NCI-H226 (cell line): ENCODE results near the gene CYTL1.
A peak's percentile ranks its signal among the peaks of the same experiment; 100 is the strongest.
"Not testable (repeated sequence)": the region's sequence is repeated elsewhere in the genome, so short reads cannot be mapped to it uniquely, and the experiment has no call there.

Experiments
- DNase-seq: peaks from one replicate; pipeline ENCODE4 v3.0.0-alpha.2; 2015

CYTL1 gene

GRCh38 chr4:5019274-5019673 lies at the start of gene CYTL1:
TSS of gene CYTL1 (minus strand) at chr4:5019458. CDS start at chr4:5019445, 13 bp downstream.
- no peak for DNase-seq

- no peak for DNase-seq
Measured at GRCh38 chr4:5067908-5068307, 48.6 kb upstream of the CYTL1 start.

- not testable (repeated sequence) for DNase-seq
Measured at GRCh38 chr4:5066968-5067367, 47.7 kb upstream of the CYTL1 start.

- DNase-seq = no peak
Measured at GRCh38 chr4:5066101-5066500, 46.8 kb upstream of the CYTL1 start.

GRCh38 chr4:5055411-5055810 lies 36.2 kb upstream of the CYTL1 start:
- no peak for DNase-seq

- DNase-seq = no peak
Measured at GRCh38 chr4:5054532-5054931, 35.3 kb upstream of the CYTL1 start.

GRCh38 chr4:5052726-5053425 lies 33.6 kb upstream of the CYTL1 start:
- DNase-seq = no peak

- DNase-seq = no peak
Measured at GRCh38 chr4:5052204-5052702, 33.0 kb upstream of the CYTL1 start.

GRCh38 chr4:5051278-5052203 lies 32.3 kb upstream of the CYTL1 start, which contains the start of gene STK32B:
TSS of gene STK32B (plus strand) at chr4:5051480.
- peak; percentile 71 for DNase-seq

- DNase-seq = peak; percentile 54
Measured at GRCh38 chr4:5050520-5051277, 31.4 kb upstream of the CYTL1 start.

GRCh38 chr4:5048721-5049120 lies 29.5 kb upstream of the CYTL1 start:
- DNase-seq = no peak

- no peak for DNase-seq
Measured at GRCh38 chr4:5045097-5045496, 25.8 kb upstream of the CYTL1 start.

GRCh38 chr4:5044341-5044740 lies 25.1 kb upstream of the CYTL1 start:
- DNase-seq = no peak

GRCh38 chr4:5043579-5043978 lies 24.3 kb upstream of the CYTL1 start:
- no peak for DNase-seq

GRCh38 chr4:5041699-5042098 lies 22.4 kb upstream of the CYTL1 start:
- no peak for DNase-seq

GRCh38 chr4:5040856-5041620 lies 21.8 kb upstream of the CYTL1 start:
- no peak for DNase-seq

GRCh38 chr4:5039800-5040199 lies 20.5 kb upstream of the CYTL1 start:
- no peak for DNase-seq

GRCh38 chr4:5037553-5038551 lies 18.6 kb upstream of the CYTL1 start:
- peak; percentile 79 for DNase-seq

GRCh38 chr4:5036239-5036638 lies 17.0 kb upstream of the CYTL1 start:
- DNase-seq = peak; percentile 36

- DNase-seq = no peak
Measured at GRCh38 chr4:5034206-5034605, 14.9 kb upstream of the CYTL1 start.

- no peak for DNase-seq
Measured at GRCh38 chr4:5033281-5033841, 14.1 kb upstream of the CYTL1 start.
